Keratinocyte (primary cell): Measurements from ENCODE around the gene GARIN1A.
"Not testable (repeated sequence)": the region's sequence is repeated elsewhere in the genome, so short reads cannot be mapped to it uniquely, and the experiment has no call there.

Experiments
- EZH2 ChIP-seq: IDR thresholded peaks from one replicate; pipeline ENCODE4 v1.6.1; 2012; ENCODE audit warnings: inconsistent platforms, mild to moderate bottlenecking, low read length, moderate library complexity
- TF ChIP-seq, protein P1 (sequence below), 3 experiments: IDR thresholded peaks in 1 of 3; conservative IDR thresholded peaks in 1 of 3; optimal IDR thresholded peaks in 1 of 3; 2 replicates in 2 of 3; 3 replicates in 1 of 3; pipeline versions ENCODE3 to v1.5.1; 2011; ENCODE audit warnings: low read length in 3 of 3, mild to moderate bottlenecking in 3 of 3, moderate library complexity in 2 of 3, control low read depth in 1 of 3, inconsistent platforms in 1 of 3; ENCODE audit not compliant: insufficient read depth in 2 of 3; ENCODE audit errors: extremely low read depth in 1 of 3

DNA sequence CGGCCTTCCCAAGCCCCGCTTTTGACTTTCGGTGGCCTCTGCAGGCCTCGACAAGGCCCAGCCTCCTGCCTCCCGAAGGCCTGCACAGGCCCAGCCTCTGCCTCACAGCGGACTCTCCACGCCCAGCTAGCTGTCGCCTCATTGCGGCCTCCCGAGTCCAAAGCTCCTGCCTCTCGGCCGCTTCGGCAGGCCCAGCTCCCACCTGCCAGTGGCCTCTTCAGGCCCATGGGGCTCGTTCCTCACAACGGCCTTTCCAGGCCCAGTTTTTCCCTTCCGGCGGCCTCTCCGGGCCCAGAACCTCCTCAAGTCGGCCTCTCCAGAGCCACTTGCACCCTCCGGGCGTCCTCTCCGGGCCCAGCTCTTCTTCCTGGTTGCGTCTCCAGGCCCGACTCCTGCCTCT lies 19.5 kb upstream of the GARIN1A start:
- not testable (repeated sequence) for TF ChIP-seq EZH2
- TF ChIP-seq, protein P1, sequence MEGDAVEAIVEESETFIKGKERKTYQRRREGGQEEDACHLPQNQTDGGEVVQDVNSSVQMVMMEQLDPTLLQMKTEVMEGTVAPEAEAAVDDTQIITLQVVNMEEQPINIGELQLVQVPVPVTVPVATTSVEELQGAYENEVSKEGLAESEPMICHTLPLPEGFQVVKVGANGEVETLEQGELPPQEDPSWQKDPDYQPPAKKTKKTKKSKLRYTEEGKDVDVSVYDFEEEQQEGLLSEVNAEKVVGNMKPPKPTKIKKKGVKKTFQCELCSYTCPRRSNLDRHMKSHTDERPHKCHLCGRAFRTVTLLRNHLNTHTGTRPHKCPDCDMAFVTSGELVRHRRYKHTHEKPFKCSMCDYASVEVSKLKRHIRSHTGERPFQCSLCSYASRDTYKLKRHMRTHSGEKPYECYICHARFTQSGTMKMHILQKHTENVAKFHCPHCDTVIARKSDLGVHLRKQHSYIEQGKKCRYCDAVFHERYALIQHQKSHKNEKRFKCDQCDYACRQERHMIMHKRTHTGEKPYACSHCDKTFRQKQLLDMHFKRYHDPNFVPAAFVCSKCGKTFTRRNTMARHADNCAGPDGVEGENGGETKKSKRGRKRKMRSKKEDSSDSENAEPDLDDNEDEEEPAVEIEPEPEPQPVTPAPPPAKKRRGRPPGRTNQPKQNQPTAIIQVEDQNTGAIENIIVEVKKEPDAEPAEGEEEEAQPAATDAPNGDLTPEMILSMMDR (optimal IDR thresholded peaks at IDR 0.05 in 1 of 3, IDR thresholded peaks at IDR 0.05 in 1 of 3, conservative IDR thresholded peaks at IDR 0.05 in 1 of 3; ENCODE audit: extremely low read depth in 1 of 3, insufficient read depth in 2 of 3, low read length in 3 of 3), result not testable (repeated sequence)
